ENCODE measurements around the gene CRKL.

CRKL gene

GRCh38 chr22:20951932-20952380, 34.7 kb downstream of the CRKL start:
- no peak for DNase-seq (ENCODE audit: low read depth in 2 of 2)

GRCh38 chr22:20952544-20953341, 35.5 kb downstream of the CRKL start:
- no peak for DNase-seq (ENCODE audit: low read depth in 2 of 2)

GRCh38 chr22:20953342-20953608, 36.1 kb downstream of the CRKL start:
- DNase-seq (ENCODE audit: low read depth in 2 of 2) = no peak

- DNase-seq (ENCODE audit: low read depth in 2 of 2) = no peak
Measured at GRCh38 chr22:20953668-20954500, 36.7 kb downstream of the CRKL start.

- DNase-seq (ENCODE audit: low read depth in 2 of 2) = no peak
Measured at GRCh38 chr22:20955548-20955947, 38.3 kb downstream of the CRKL start.

- DNase-seq (ENCODE audit: low read depth in 2 of 2) = no peak
Measured at GRCh38 chr22:20956258-20957101, 39.3 kb downstream of the CRKL start.

GRCh38 chr22:20957102-20957682, 40.0 kb downstream of the CRKL start:
- no peak for DNase-seq (ENCODE audit: low read depth in 2 of 2)

- DNase-seq (ENCODE audit: low read depth in 2 of 2) = no peak
Measured at GRCh38 chr22:20957683-20958431, 40.6 kb downstream of the CRKL start.

- no peak for DNase-seq (ENCODE audit: low read depth in 2 of 2)
Measured at GRCh38 chr22:20959578-20960461, 42.6 kb downstream of the CRKL start.

GRCh38 chr22:20960609-20961008, 43.4 kb downstream of the CRKL start:
- DNase-seq (ENCODE audit: low read depth in 2 of 2) = no peak

GRCh38 chr22:20962491-20962945, 45.3 kb downstream of the CRKL start:
- no peak for DNase-seq (ENCODE audit: low read depth in 2 of 2)

GRCh38 chr22:20963201-20964052, 46.2 kb downstream of the CRKL start:
- no peak for DNase-seq (ENCODE audit: low read depth in 2 of 2)

- no peak for DNase-seq (ENCODE audit: low read depth in 2 of 2)
Measured at GRCh38 chr22:20964090-20964798, 47.0 kb downstream of the CRKL start.

GRCh38 chr22:20964799-20965103, 47.5 kb downstream of the CRKL start:
- no peak for DNase-seq (ENCODE audit: low read depth in 2 of 2)

- DNase-seq (ENCODE audit: low read depth in 2 of 2) = no peak
Measured at GRCh38 chr22:20965104-20965887, 48.1 kb downstream of the CRKL start.

- no peak for DNase-seq (ENCODE audit: low read depth in 2 of 2)
Measured at GRCh38 chr22:20965888-20966855, 49.0 kb downstream of the CRKL start.
